Transverse colon (tissue), 4 donors: ENCODE measurements around the gene PCDH7. TPM values are rescaled to one million over a fixed set of nuclear protein-coding genes. Genes with fewer than 3 reads are reported as not detected.
A peak's percentile ranks its signal among the peaks of the same experiment; 100 is the strongest.

Experiments used
- DNase-seq: peaks from one replicate; pipeline ENCODE4 v3.0.0-alpha.2; 2019
- H3K27ac ChIP-seq, 4 donors: fragments of 200-600 bp; sonication (generic); 2 replicates each; pipeline ENCODE4 v1.5.1; 2016 to 2018; ENCODE audit warnings: inconsistent platforms in 4 of 4
- H3K27me3 ChIP-seq: fragments of 200-600 bp; sonication (generic); 2 replicates; pipeline ENCODE4 v1.5.1; 2017; ENCODE audit warnings: inconsistent platforms
- H3K36me3 ChIP-seq, 4 donors: fragments of 200-600 bp; sonication (generic); 2 replicates each; pipeline ENCODE4 v1.5.1; 2017 to 2019; ENCODE audit warnings: inconsistent platforms in 4 of 4
- H3K4me1 ChIP-seq, 4 donors: fragments of 200-600 bp; sonication (generic); 2 replicates each; pipeline ENCODE4 v1.5.1; 2017 to 2020; ENCODE audit warnings: inconsistent platforms in 4 of 4
- H3K4me3 ChIP-seq, 4 donors: fragments of 200-600 bp; sonication (generic); 1 replicate in 1 of 4; 2 replicates in 3 of 4; pipeline versions ENCODE4 v1.5.1 to v1.6.1; 2017 to 2019; ENCODE audit warnings: inconsistent platforms in 4 of 4
- H3K9me3 ChIP-seq, 2 donors: fragments of 200-600 bp; sonication (generic); 2 replicates each; pipeline ENCODE4 v1.5.1; 2017 to 2019; ENCODE audit warnings: inconsistent platforms in 2 of 2
- EP300 ChIP-seq: sonication (generic); formaldehyde crosslinking; IDR thresholded peaks from one replicate; pipeline ENCODE4 v1.6.1; 2017; ENCODE audit warnings: antibody characterized with exemption, low read depth
- POLR2A ChIP-seq: fragments of 450-650 bp; IDR thresholded peaks from one replicate; pipeline ENCODE4 v1.6.1; 2016; ENCODE audit warnings: antibody characterized with exemption, mild to moderate bottlenecking, moderate library complexity
- POLR2AphosphoS5 ChIP-seq, 3 donors: sonication (generic); formaldehyde crosslinking; IDR thresholded peaks; one replicate each; pipeline ENCODE4 v1.6.1; 2016; ENCODE audit warnings: antibody characterized with exemption in 3 of 3
- WGBS, 2 donors: methylation state at CpG; one replicate each; pipeline ENCODE4 v1.1.5; 2018; ENCODE audit warnings: low coverage in 1 of 2; 5-methylcytosine and 5-hydroxymethylcytosine counted together
- in situ Hi-C, 4 donors: fragments of 200-750 bp; cut with MboI; loops; one replicate each; pipeline versions ENCODE4 v1.15.0 to v1.15.1; 2017; ENCODE audit warnings: low sequenced_read_pairs in 3 of 4, low pct_ligation_motif_present in 1 of 4, low pct_unique_long_range_greater_than_20kb in 1 of 4
- intact Hi-C: fragments of 100-400 bp; cut with DNase I; formaldehyde crosslinking; loops from one replicate; pipeline ENCODE4 v1.15.1; 2023; ENCODE audit warnings: low total_unique reads
- total RNA-seq, 4 donors: library from RNA; depleted of rRNA; stranded (reverse); fragments of >200 nt; gene quantifications; one replicate each; pipeline ENCODE4 v1.1.0, GENCODE V29; 2016
- TF ChIP-seq, protein P1 (sequence below), 5 experiments: fragments of 200-600 bp in 3 of 5; fragments of 450-650 bp in 2 of 5; sonication (generic) in 3 of 5; IDR thresholded peaks; 1 replicate in 2 of 5; 2 replicates in 3 of 5; pipeline ENCODE4 v1.5.1; 2016 to 2017; ENCODE audit warnings: antibody characterized with exemption in 5 of 5, inconsistent platforms in 3 of 5, mild to moderate bottlenecking in 2 of 5, moderate library complexity in 1 of 5

PCDH7 gene
- total RNA-seq, 4 donors from 2014 or later = 21.0 to 114 (median 26.1) TPM

DNA sequence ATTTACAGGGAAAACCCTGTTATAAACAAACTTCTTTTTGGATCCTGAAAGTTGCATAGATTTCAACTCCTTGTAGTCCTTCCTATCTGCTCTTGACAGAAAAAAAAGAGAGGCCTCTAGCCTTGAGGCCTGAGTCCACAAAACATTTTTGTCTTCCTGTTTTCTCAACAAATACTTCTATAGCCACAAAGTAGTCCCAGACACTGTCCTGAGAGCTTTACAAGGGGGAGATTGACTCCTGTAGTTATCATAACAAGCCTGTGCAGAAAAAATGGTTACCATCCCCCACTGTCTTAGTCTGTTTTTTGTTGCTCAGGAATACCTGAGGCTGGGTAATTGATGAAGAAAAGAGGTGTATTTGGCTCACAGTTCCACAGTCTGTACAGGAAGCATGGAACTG is 35.2 kb downstream of the PCDH7 start:
- in situ Hi-C loops = no loop called here

DNA sequence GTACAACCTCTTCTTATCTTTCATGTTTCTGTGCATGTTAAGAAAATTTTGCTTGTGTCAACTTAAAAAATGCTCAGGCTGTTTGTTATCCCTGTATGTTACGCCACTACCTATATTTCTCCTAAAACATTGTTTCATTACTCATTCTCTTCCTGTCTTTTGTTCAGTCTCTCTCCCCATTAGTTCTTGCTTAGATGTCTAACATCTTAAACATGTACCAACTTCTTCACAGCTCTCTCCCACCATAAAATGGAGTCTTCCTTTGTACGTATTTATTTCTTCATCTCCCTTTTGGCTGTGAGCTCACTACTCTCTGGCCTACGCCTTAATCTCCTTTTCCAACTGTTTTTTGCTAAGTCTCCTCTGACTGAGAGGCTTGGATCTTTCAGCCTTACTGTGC is 36.4 kb downstream of the PCDH7 start:
- no peaks in the 10 kb centered on the region for H3K9me3 ChIP-seq
- H3K36me3 ChIP-seq = no peaks in the 10 kb centered on the region
- H3K27me3 ChIP-seq = no peaks in the 10 kb centered on the region
- H3K27ac ChIP-seq = no peak overlapping the region
- H3K4me3 ChIP-seq = no peak overlapping the region
- WGBS, 2 donors = 86 to 88% methylated on average over 3 of the region's 3 CpGs
- intact Hi-C loops = no loop called here
- in situ Hi-C loops = no loop called here
- TF ChIP-seq, protein P1, sequence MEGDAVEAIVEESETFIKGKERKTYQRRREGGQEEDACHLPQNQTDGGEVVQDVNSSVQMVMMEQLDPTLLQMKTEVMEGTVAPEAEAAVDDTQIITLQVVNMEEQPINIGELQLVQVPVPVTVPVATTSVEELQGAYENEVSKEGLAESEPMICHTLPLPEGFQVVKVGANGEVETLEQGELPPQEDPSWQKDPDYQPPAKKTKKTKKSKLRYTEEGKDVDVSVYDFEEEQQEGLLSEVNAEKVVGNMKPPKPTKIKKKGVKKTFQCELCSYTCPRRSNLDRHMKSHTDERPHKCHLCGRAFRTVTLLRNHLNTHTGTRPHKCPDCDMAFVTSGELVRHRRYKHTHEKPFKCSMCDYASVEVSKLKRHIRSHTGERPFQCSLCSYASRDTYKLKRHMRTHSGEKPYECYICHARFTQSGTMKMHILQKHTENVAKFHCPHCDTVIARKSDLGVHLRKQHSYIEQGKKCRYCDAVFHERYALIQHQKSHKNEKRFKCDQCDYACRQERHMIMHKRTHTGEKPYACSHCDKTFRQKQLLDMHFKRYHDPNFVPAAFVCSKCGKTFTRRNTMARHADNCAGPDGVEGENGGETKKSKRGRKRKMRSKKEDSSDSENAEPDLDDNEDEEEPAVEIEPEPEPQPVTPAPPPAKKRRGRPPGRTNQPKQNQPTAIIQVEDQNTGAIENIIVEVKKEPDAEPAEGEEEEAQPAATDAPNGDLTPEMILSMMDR (IDR thresholded peaks at IDR 0.05) = no peak
- TF ChIP-seq POLR2A (no peak), POLR2AphosphoS5 (IDR thresholded peaks at IDR 0.05) (no peak), EP300 (no peak)
- no peak for DNase-seq
- peaks cover 0 to 5% (median 0%) of the 10 kb centered on the region in 4 donors for H3K4me1 ChIP-seq

More for the DNA sequence above, 35.2 kb downstream of the PCDH7 start:
- no peak for DNase-seq
- no peaks in the 10 kb centered on the region for H3K27me3 ChIP-seq
- intact Hi-C loops = no loop called here
- H3K4me1 ChIP-seq = peaks cover 0 to 5% (median 0%) of the 10 kb centered on the region in 4 donors
- no peaks in the 10 kb centered on the region for H3K9me3 ChIP-seq
- TF ChIP-seq POLR2A (no peak), POLR2AphosphoS5 (IDR thresholded peaks at IDR 0.05) (no peak), EP300 (no peak)
- TF ChIP-seq, protein P1 (IDR thresholded peaks at IDR 0.05) = no peak
- no peak overlapping the region for H3K4me3 ChIP-seq
- no peaks in the 10 kb centered on the region for H3K36me3 ChIP-seq
- H3K27ac ChIP-seq = peak overlapping the region in 2 of 4 donors; percentile 10 to 28

DNA sequence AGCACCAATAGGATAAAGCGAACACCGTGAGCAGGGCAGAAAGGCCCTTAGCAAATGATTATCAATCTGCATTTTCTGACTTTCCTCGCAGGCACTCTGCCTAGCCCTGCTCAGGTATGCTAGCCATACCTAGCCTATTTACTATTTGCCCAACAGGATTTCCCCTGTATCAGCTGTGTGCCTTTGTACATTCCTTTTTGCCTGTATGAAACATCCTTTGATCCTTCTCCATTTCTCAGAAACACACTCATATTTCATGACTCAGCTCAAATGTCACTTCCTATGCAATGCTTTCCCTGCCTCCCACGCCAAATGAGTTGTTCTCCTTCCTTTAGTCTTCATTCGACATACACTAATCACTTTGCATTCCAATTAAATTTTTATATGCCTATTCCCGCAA is 37.2 kb downstream of the PCDH7 start:
- in situ Hi-C loops = no loop called here
- WGBS, 2 donors = 70 to 81% methylated on average over 6 of the region's 6 CpGs
- Histone ChIP-seq H3K36me3 (no peaks in the 10 kb centered on the region), H3K4me3 (no peak overlapping the region), H3K9me3 (no peaks in the 10 kb centered on the region), H3K4me1 (peaks cover 0 to 5% (median 0%) of the 10 kb centered on the region in 4 donors), H3K27ac (no peak overlapping the region), H3K27me3 (no peaks in the 10 kb centered on the region)
- no peak for DNase-seq
- intact Hi-C loops = no loop called here
- no peak for TF ChIP-seq POLR2A
- no peak for TF ChIP-seq POLR2AphosphoS5 (IDR thresholded peaks at IDR 0.05)
- no peak for TF ChIP-seq EP300
- TF ChIP-seq, protein P1 (IDR thresholded peaks at IDR 0.05) = no peak

DNA sequence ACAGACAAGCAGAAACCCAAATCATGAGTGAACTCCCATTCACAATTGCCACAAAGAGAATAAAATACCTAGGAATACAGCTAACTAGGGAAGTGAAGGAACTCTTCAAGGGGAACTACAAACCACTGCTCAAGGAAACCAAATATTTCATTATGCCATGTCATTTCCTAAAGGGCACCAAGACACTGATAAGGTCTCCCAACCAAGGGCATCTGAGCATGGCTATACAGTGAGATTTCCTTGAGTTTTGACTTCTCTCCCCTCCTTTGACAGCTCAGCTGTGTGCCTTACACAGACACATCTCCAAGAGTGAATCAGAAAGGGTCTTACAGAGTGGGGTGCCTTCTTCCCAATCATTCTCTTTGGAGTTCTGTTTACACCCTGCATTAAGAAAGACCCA is 40.4 kb downstream of the PCDH7 start:
- H3K4me1 ChIP-seq = peaks cover 0 to 10% (median 7%) of the 10 kb centered on the region in 4 donors
- no peaks in the 10 kb centered on the region for H3K9me3 ChIP-seq
- no peak for TF ChIP-seq POLR2AphosphoS5 (IDR thresholded peaks at IDR 0.05)
- TF ChIP-seq POLR2A = no peak
- TF ChIP-seq EP300 = no peak
- TF ChIP-seq, protein P1 (IDR thresholded peaks at IDR 0.05) = no peak
- H3K36me3 ChIP-seq = no peaks in the 10 kb centered on the region
- H3K27me3 ChIP-seq = no peaks in the 10 kb centered on the region
- in situ Hi-C loops = no loop called here
- H3K27ac ChIP-seq = no peak overlapping the region
- H3K4me3 ChIP-seq = no peak overlapping the region
- DNase-seq = no peak
- intact Hi-C loops = no loop called here
